ENCODE data around the gene KIF4A. TPM values are rescaled to one million over a fixed set of nuclear protein-coding genes. Genes with fewer than 3 reads are reported as not detected.
"Not testable (repeated sequence)": the region's sequence is repeated elsewhere in the genome, so short reads cannot be mapped to it uniquely, and the experiment has no call there.

Gene KIF4A
- total RNA-seq, 4 donors from 2014 or later, result under 0.01 to 11.1 TPM; not detected in 2

DNA sequence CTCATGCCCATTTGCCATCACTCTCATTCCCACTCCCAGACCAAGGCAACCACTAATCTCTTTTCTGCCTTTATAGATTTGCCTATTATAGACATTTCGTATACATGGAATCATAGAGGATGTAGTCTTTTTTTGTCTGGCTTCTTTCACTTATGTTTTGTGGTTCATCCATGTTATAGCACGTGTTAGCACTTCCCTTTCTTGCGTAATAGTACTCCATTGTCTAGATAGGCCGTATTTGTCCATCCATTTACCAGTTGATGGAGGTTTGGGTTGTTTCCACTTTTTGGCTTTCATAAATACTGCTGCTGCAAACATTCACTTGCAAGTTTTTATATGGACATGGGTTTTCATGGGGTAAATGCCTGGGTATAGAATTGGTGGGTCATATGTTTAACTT lies 48.4 kb downstream of the KIF4A start:
- no peaks in the 10 kb centered on the region for H3K4me1 ChIP-seq
- TF ChIP-seq, protein P1, sequence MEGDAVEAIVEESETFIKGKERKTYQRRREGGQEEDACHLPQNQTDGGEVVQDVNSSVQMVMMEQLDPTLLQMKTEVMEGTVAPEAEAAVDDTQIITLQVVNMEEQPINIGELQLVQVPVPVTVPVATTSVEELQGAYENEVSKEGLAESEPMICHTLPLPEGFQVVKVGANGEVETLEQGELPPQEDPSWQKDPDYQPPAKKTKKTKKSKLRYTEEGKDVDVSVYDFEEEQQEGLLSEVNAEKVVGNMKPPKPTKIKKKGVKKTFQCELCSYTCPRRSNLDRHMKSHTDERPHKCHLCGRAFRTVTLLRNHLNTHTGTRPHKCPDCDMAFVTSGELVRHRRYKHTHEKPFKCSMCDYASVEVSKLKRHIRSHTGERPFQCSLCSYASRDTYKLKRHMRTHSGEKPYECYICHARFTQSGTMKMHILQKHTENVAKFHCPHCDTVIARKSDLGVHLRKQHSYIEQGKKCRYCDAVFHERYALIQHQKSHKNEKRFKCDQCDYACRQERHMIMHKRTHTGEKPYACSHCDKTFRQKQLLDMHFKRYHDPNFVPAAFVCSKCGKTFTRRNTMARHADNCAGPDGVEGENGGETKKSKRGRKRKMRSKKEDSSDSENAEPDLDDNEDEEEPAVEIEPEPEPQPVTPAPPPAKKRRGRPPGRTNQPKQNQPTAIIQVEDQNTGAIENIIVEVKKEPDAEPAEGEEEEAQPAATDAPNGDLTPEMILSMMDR (IDR thresholded peaks at IDR 0.05), result no peak
- no peak for TF ChIP-seq POLR2A (IDR thresholded peaks at IDR 0.05)
- no peaks in the 10 kb centered on the region for H3K36me3 ChIP-seq
- no peak for DNase-seq
- no peaks in the 10 kb centered on the region for H3K27me3 ChIP-seq
- intact Hi-C loops (cut with DNase I; ENCODE audit: low total_unique reads), result no loop called here
- no peak overlapping the region for H3K27ac ChIP-seq
- H3K4me3 ChIP-seq, result no peak overlapping the region
- H3K9me3 ChIP-seq, result no peaks in the 10 kb centered on the region

DNA sequence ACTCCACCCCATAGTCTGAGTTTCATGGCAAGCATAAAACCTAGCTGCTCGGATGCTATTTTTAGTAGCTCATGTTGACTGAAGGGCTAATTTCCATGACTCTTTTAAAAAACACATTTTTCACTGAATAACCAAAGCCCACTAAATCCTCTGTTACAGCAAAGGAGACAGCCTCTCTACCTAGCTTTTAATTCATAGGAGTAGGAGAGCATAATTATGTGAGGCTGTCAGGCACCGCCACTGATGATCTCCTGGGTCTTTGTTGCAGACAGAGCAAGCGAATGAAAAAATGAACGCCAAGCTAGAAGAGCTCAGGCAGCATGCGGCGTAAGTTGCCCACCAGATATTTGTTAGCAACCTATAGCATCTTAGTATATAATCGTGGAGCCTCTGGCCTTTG lies 53.5 kb downstream of the KIF4A start:
- H3K4me1 ChIP-seq, result no peaks in the 10 kb centered on the region
- no peaks in the 10 kb centered on the region for H3K36me3 ChIP-seq
- no peak for DNase-seq
- no peaks in the 10 kb centered on the region for H3K27me3 ChIP-seq
- TF ChIP-seq, protein P1 (IDR thresholded peaks at IDR 0.05), result no peak
- TF ChIP-seq POLR2A (IDR thresholded peaks at IDR 0.05), result no peak
- no peak overlapping the region for H3K4me3 ChIP-seq
- intact Hi-C loops (cut with DNase I; ENCODE audit: low total_unique reads), result no loop called here
- no peaks in the 10 kb centered on the region for H3K9me3 ChIP-seq
- H3K27ac ChIP-seq, result no peak overlapping the region

DNA sequence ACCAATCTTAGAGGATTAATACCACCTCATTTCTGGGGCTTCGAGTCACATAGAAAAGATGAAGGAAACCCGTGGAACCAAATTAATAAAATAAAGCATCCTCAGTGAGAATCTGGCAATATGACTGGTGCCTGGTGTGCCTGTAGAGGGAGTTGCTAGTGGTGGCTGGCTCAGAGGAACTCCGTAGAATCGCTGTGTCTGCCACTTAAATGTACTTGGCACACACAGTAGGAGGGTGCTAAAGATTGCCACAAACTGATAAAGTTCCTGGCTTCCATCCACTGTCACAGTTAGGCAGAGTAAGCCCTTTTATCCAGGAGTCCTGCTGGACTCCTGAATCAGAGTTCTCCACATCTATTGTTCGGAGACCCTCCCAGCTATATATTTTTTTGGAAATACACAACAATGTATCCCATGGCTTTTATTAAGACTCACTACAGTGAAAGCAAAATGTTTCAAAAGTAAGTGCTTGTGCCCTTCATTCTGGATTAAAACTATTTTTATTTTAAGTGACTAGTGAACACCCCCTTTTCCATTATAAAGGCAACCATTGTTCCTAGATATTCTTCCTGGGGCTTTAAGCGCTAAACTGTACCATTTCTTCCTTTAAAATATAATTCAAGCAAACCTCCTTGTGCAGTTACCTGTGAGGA lies 56.6 kb downstream of the KIF4A start:
- Histone ChIP-seq H3K9me3 (no peaks in the 10 kb centered on the region), H3K27me3 (no peaks in the 10 kb centered on the region), H3K4me3 (no peak overlapping the region), H3K27ac (no peak overlapping the region), H3K4me1 (no peaks in the 10 kb centered on the region), H3K36me3 (no peaks in the 10 kb centered on the region)
- intact Hi-C loops (cut with DNase I; ENCODE audit: low total_unique reads), result no loop called here
- no peak for DNase-seq
- TF ChIP-seq POLR2A (IDR thresholded peaks at IDR 0.05), result no peak
- TF ChIP-seq, protein P1 (IDR thresholded peaks at IDR 0.05), result no peak

- H3K4me1 ChIP-seq; H3K27me3 ChIP-seq; H3K9me3 ChIP-seq; intact Hi-C loops (cut with DNase I; ENCODE audit: low total_unique reads); H3K27ac ChIP-seq; DNase-seq; H3K36me3 ChIP-seq; H3K4me3 ChIP-seq: not testable (repeated sequence)
These were observed 58.9 kb downstream of the KIF4A start for GRCh38 chrX:70348825-70349224.

GRCh38 chrX:70349367-70350125 lies 59.6 kb downstream of the KIF4A start:
- DNase-seq; intact Hi-C loops (cut with DNase I; ENCODE audit: low total_unique reads): not testable (repeated sequence)

DNA sequence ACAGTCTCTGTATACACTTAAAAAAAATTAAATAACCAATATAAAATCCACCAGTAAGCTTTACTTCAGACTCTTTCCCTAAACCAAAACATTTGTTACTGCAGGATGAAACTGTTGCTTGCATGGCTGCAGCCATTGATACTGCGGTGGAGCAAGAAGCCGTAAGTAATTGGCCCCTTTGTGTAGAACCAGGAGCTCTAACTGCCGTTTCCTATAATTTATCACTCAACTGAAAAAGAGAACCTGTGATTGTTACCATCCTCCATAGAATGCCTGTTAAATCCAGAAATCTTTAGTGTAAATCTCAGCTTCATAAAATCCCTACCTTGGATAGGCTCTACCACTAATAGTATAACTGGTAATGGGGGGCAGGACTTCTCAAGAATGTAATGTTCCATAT lies 62.6 kb downstream of the KIF4A start:
- Histone ChIP-seq H3K27ac (no peak overlapping the region), H3K36me3 (no peaks in the 10 kb centered on the region), H3K9me3 (no peaks in the 10 kb centered on the region), H3K27me3 (no peaks in the 10 kb centered on the region), H3K4me3 (no peak overlapping the region), H3K4me1 (no peaks in the 10 kb centered on the region)
- no peak for DNase-seq
- TF ChIP-seq, protein P1 (IDR thresholded peaks at IDR 0.05), result no peak
- no peak for TF ChIP-seq POLR2A (IDR thresholded peaks at IDR 0.05)
- intact Hi-C loops (cut with DNase I; ENCODE audit: low total_unique reads), result no loop called here

More at GRCh38 chrX:70349367-70350125, 59.6 kb downstream of the KIF4A start:
- not testable (repeated sequence) for H3K27me3 ChIP-seq, H3K4me3 ChIP-seq, H3K9me3 ChIP-seq, H3K4me1 ChIP-seq, H3K36me3 ChIP-seq, H3K27ac ChIP-seq

Measured in uterus (tissue), 4 donors.